K562 (cell line): ENCODE results near the gene TMTC4. TPM values are rescaled to one million over a fixed set of nuclear protein-coding genes. Genes with fewer than 3 reads are reported as not detected.

Experiments
- CREB3L1 ChIP-seq: fragments of 450-650 bp; IDR thresholded peaks from 2 replicates; pipeline ENCODE4 v1.6.1; 2014; ENCODE audit warnings: low read depth, mild to moderate bottlenecking, moderate library complexity, borderline replicate concordance
- FOXA3 ChIP-seq, 2 experiments: fragments of 450-650 bp in 1 of 2; sonication (generic) in 1 of 2; formaldehyde crosslinking; IDR thresholded peaks in 1 of 2; conservative IDR thresholded peaks in 1 of 2; 2 replicates each; pipeline versions ENCODE4 v1.4.0 to v1.8.0; 2020 to 2022; ENCODE audit warnings: mild to moderate bottlenecking in 2 of 2, missing genetic modification reagents in 1 of 2
- FOXJ2 ChIP-seq: fragments of 200-800 bp; sonication (Bioruptor generic); IDR thresholded peaks from 2 replicates; pipeline ENCODE4 v1.6.1; 2016; ENCODE audit warnings: missing genetic modification characterization, missing compliant biosample characterization
- FOXM1 ChIP-seq, 2 experiments: fragments of 450-650 bp in 1 of 2; sonication (generic) in 1 of 2; formaldehyde crosslinking in 1 of 2; IDR thresholded peaks; 2 replicates each; pipeline versions ENCODE4 v1.6.1 to v1.9.0; 2017 to 2022; ENCODE audit warnings: low read depth in 2 of 2, mild to moderate bottlenecking in 2 of 2, missing genetic modification reagents in 1 of 2, moderate library complexity in 1 of 2
- ILK ChIP-seq: fragments of 450-650 bp; IDR thresholded peaks from 2 replicates; pipeline ENCODE4 v1.6.1; 2016; ENCODE audit warnings: missing genetic modification characterization, low read depth, mild to moderate bottlenecking, missing compliant biosample characterization, moderate library complexity, borderline replicate concordance
- KLF6 ChIP-seq: fragments of 250-450 bp; sonication (Bioruptor Pico); IDR thresholded peaks from 2 replicates; pipeline ENCODE4 v1.4.0; 2020; ENCODE audit warnings: mild to moderate bottlenecking, moderate library complexity, borderline replicate concordance
- MCM5 ChIP-seq: fragments of 450-650 bp; IDR thresholded peaks from 2 replicates; pipeline ENCODE4 v1.6.1; 2016; ENCODE audit warnings: low read depth
- MXD1 ChIP-seq: fragments of 250-450 bp; sonication (Bioruptor Pico); IDR thresholded peaks from 2 replicates; pipeline ENCODE4 v1.8.0; 2021; ENCODE audit warnings: borderline replicate concordance, mild to moderate bottlenecking, moderate library complexity; ENCODE audit not compliant: poor library complexity, severe bottlenecking
- NRF1 ChIP-seq, 2 experiments: fragments of 450-650 bp; IDR thresholded peaks in 1 of 2; conservative IDR thresholded peaks in 1 of 2; 2 replicates each; pipeline ENCODE4 v1.6.1; 2014; ENCODE audit warnings: mild to moderate bottlenecking in 2 of 2
- SAFB2 ChIP-seq: fragments of 200-400 bp; formaldehyde crosslinking; IDR thresholded peaks from 2 replicates; pipeline ENCODE4 v1.6.1; 2018; ENCODE audit warnings: borderline replicate concordance, low read length, low read depth, moderate library complexity; ENCODE audit not compliant: severe bottlenecking
- TAF9B ChIP-seq: fragments of 450-650 bp; IDR thresholded peaks from 2 replicates; pipeline ENCODE4 v1.6.1; 2018; ENCODE audit warnings: mild to moderate bottlenecking; ENCODE audit not compliant: partially characterized antibody
- TCF7 ChIP-seq: sonication (generic); IDR thresholded peaks from 2 replicates; pipeline ENCODE4 v1.6.1; 2016; ENCODE audit warnings: antibody characterized with exemption, borderline replicate concordance
- USF1 ChIP-seq: sonication (generic); formaldehyde crosslinking; IDR thresholded peaks from 2 replicates; pipeline ENCODE4 v1.9.0; 2022; ENCODE audit warnings: mild to moderate bottlenecking, missing genetic modification reagents
- ZBED1 ChIP-seq: IDR thresholded peaks from 2 replicates; pipeline ENCODE4 v1.6.1; 2014
- ZBTB1 ChIP-seq: sonication (generic); formaldehyde crosslinking; IDR thresholded peaks from 2 replicates; pipeline ENCODE4 v1.8.1; 2023; ENCODE audit warnings: missing genetic modification reagents, low read depth, mild to moderate bottlenecking, borderline replicate concordance
- ZBTB2 ChIP-seq: fragments of 450-650 bp; IDR thresholded peaks from 2 replicates; pipeline ENCODE4 v1.6.1; 2016; ENCODE audit warnings: antibody characterized with exemption
- ZBTB34 ChIP-seq: fragments of 250-450 bp; sonication (Bioruptor Pico); IDR thresholded peaks from 2 replicates; pipeline ENCODE4 v1.8.0; 2021; ENCODE audit warnings: mild to moderate bottlenecking, moderate library complexity
- ZNF395 ChIP-seq: fragments of 200-800 bp; sonication (Bioruptor generic); IDR thresholded peaks from 2 replicates; pipeline ENCODE4 v1.6.1; 2017; ENCODE audit warnings: missing genetic modification characterization, missing compliant biosample characterization
- ZNF785 ChIP-seq: fragments of 250-450 bp; sonication (Bioruptor Pico); IDR thresholded peaks from 2 replicates; pipeline ENCODE4 v1.4.0; 2020; ENCODE audit warnings: mild to moderate bottlenecking
- polyA plus RNA-seq, 8 experiments: library from polyadenylated mRNA; depleted of rRNA in 4 of 8; stranded (reverse) in 5 of 8; unstranded in 3 of 8; fragments of >200 nt; fragmentation: Nextera tagmentation in 2 of 8; fragmentation: Illumina TruSeq in 1 of 8; extraction: Ambion mirVana in 2 of 8; extraction: Trizol in 1 of 8; gene quantifications; 2 replicates each; pipeline versions ENCODE4 v1.2.1 to v1.2.3, GENCODE V29; 2011 to 2014; ENCODE audit warnings: inconsistent platforms in 1 of 8, missing spikeins in 1 of 8
- total RNA-seq, 7 experiments: library from RNA; depleted of rRNA in 6 of 7; stranded (reverse); fragments of >200 nt in 6 of 7; fragmentation: Illumina TruSeq in 2 of 7; extraction: Trizol in 2 of 7; gene quantifications; 2 replicates each; pipeline versions ENCODE4 v1.2.1 to v1.2.3, GENCODE V29; 2011 to 2021; ENCODE audit warnings: low replicate concordance in 1 of 7

Gene TMTC4
- total and polyA plus RNA-seq, 9 of the 15 experiments (the other 6 are each of a cell fraction or from before 2014, with no cell fraction given): 3.5 to 16.7 (median 11.8) TPM

- TF ChIP-seq ZBTB1 (CRISPR knock-in tag): peak; percentile 82
- TF ChIP-seq MXD1 (CRISPR knock-in tag): no peak
- TF ChIP-seq FOXM1 (IDR thresholded peaks at IDR 0.05; ENCODE audit: low read depth): no peak
- TF ChIP-seq FOXM1 (CRISPR knock-in tag; IDR thresholded peaks at IDR 0.05; ENCODE audit: low read depth): no peak
- TF ChIP-seq ILK (tag): no peak
- no peak for TF ChIP-seq SAFB2
- peak; percentile 52; the same call in 1 of the 2 replicates for TF ChIP-seq USF1 (CRISPR knock-in tag)
- TF ChIP-seq FOXA3 (CRISPR knock-in tag; conservative IDR thresholded peaks at IDR 0.05 in 1 of 2, IDR thresholded peaks at IDR 0.05 in 1 of 2): no peak
- no peak for TF ChIP-seq ZBTB34 (CRISPR knock-in tag)
- peak; percentile 55; the same call in 1 of the 2 replicates for TF ChIP-seq ZNF395
- no peak for TF ChIP-seq FOXJ2 (tag)
- no peak for TF ChIP-seq KLF6
- TF ChIP-seq NRF1 (conservative IDR thresholded peaks at IDR 0.05 in 1 of 2, IDR thresholded peaks at IDR 0.05 in 1 of 2): peak in 1 of 2 experiments; percentile 58; a peak in 2 of 4 replicates
- no peak for TF ChIP-seq ZBTB2
- TF ChIP-seq CREB3L1: peak; percentile 74; the same call in 1 of the 2 replicates
- no peak for TF ChIP-seq ZNF785 (CRISPR knock-in tag)
- no peak for TF ChIP-seq TCF7
- no peak for TF ChIP-seq MCM5
- no peak for TF ChIP-seq TAF9B
- no peak for TF ChIP-seq ZBED1
These were observed 86.0 kb downstream of the TMTC4 start, which contains the start of gene GGACT (continued) for GRCh38 chr13:100588331-100589177.
